GM12864 (cell line): Measurements from ENCODE around the gene MAST4.

Experiments used
- DNase-seq: peaks from one replicate; pipeline ENCODE4 v3.0.0-alpha.2; 2011; ENCODE audit warnings: low read depth
- H3K4me3 ChIP-seq: 2 replicates; pipeline ENCODE4 v1.5.1; 2011; ENCODE audit warnings: mild to moderate bottlenecking, low read depth, low read length, control low read depth
- CTCF ChIP-seq: IDR thresholded peaks from 2 replicates; pipeline ENCODE4 v1.5.1; 2011; ENCODE audit warnings: low read depth, mild to moderate bottlenecking, moderate library complexity, low read length, control low read depth, inconsistent platforms; ENCODE audit errors: missing control alignments

MAST4 gene

GRCh38 chr5:66891184-66891925, 295.2 kb downstream of the MAST4 start:
- no peak for TF ChIP-seq CTCF
- DNase-seq, result no peak
- no peak overlapping the region for H3K4me3 ChIP-seq

GRCh38 chr5:66892716-66893115, 296.5 kb downstream of the MAST4 start:
- no peak for TF ChIP-seq CTCF
- no peak overlapping the region for H3K4me3 ChIP-seq
- DNase-seq, result no peak

- no peak for TF ChIP-seq CTCF
- no peak for DNase-seq
- H3K4me3 ChIP-seq, result no peak overlapping the region
These were observed 298.5 kb downstream of the MAST4 start for GRCh38 chr5:66894480-66895240.

GRCh38 chr5:66896171-66896570, 300.0 kb downstream of the MAST4 start:
- no peak overlapping the region for H3K4me3 ChIP-seq
- no peak for DNase-seq
- no peak for TF ChIP-seq CTCF

- no peak for DNase-seq
- H3K4me3 ChIP-seq, result no peak overlapping the region
- TF ChIP-seq CTCF, result no peak
These were observed 301.2 kb downstream of the MAST4 start for GRCh38 chr5:66897356-66897755.

GRCh38 chr5:66898241-66898995, 302.2 kb downstream of the MAST4 start:
- DNase-seq, result no peak
- TF ChIP-seq CTCF, result no peak
- H3K4me3 ChIP-seq, result no peak overlapping the region
